Mesendoderm (in vitro differentiated cells): Measurements from ENCODE around the gene METTL21A. TPM values are rescaled to one million over a fixed set of nuclear protein-coding genes. Genes with fewer than 3 reads are reported as not detected.
A peak's percentile ranks its signal among the peaks of the same experiment; 100 is the strongest.

Source experiments
- DNase-seq: peaks from one replicate; pipeline ENCODE4 v3.0.0; 2013
- H2AK5ac ChIP-seq: 2 replicates; pipeline ENCODE4 v1.6.1; 2013; ENCODE audit warnings: low read length, inconsistent platforms
- H2BK120ac ChIP-seq: 2 replicates; pipeline ENCODE4 v1.6.1; 2013; ENCODE audit warnings: low read depth, mild to moderate bottlenecking, low read length, moderate library complexity, mixed read lengths
- H2BK15ac ChIP-seq: replicated peaks from 2 replicates; pipeline ENCODE4 v1.6.1; 2013; ENCODE audit warnings: low read depth, mild to moderate bottlenecking, moderate library complexity
- H2BK5ac ChIP-seq: 2 replicates; pipeline ENCODE4 v1.6.1; 2013; ENCODE audit warnings: low read length, inconsistent platforms
- H3K18ac ChIP-seq: 2 replicates; pipeline ENCODE4 v1.6.1; 2013; ENCODE audit warnings: mild to moderate bottlenecking, low read length, mixed read lengths
- H3K23ac ChIP-seq: one replicate; pipeline ENCODE4 v1.6.1; 2013; ENCODE audit warnings: low read length
- H3K27ac ChIP-seq: 2 replicates; pipeline ENCODE4 v1.5.1; 2013; ENCODE audit warnings: low read depth, mild to moderate bottlenecking, inconsistent platforms, low read length, moderate library complexity
- H3K27me3 ChIP-seq: 2 replicates; pipeline ENCODE4 v1.6.1; 2013; ENCODE audit warnings: low read length, control low read depth, mild to moderate bottlenecking, inconsistent platforms; ENCODE audit not compliant: insufficient read depth, poor library complexity
- H3K36me3 ChIP-seq: 2 replicates; pipeline ENCODE4 v1.6.1; 2013; ENCODE audit warnings: low read length, inconsistent platforms; ENCODE audit not compliant: control insufficient read depth, insufficient read depth
- H3K4ac ChIP-seq: one replicate; pipeline ENCODE4 v1.6.1; 2013; ENCODE audit warnings: low read depth, mild to moderate bottlenecking, low read length, moderate library complexity
- H3K4me1 ChIP-seq: 2 replicates; pipeline ENCODE4 v1.6.1; 2013; ENCODE audit warnings: low read depth, low read length, inconsistent platforms; ENCODE audit not compliant: control insufficient read depth
- H3K4me2 ChIP-seq: 2 replicates; pipeline ENCODE4 v1.6.1; 2013; ENCODE audit warnings: low read length
- H3K4me3 ChIP-seq: 2 replicates; pipeline ENCODE4 v1.5.1; 2013; ENCODE audit warnings: mild to moderate bottlenecking, low read length
- H3K56ac ChIP-seq: one replicate; pipeline ENCODE4 v1.6.1; 2013; ENCODE audit warnings: low read length
- H3K79me1 ChIP-seq: 2 replicates; pipeline ENCODE4 v1.6.1; 2013; ENCODE audit warnings: low read length, inconsistent platforms
- H3K79me2 ChIP-seq: 2 replicates; pipeline ENCODE4 v1.6.1; 2013; ENCODE audit warnings: mild to moderate bottlenecking, low read length; ENCODE audit not compliant: control insufficient read depth, insufficient read depth
- H3K9ac ChIP-seq: 2 replicates; pipeline ENCODE4 v1.6.1; 2013; ENCODE audit warnings: low read length, inconsistent platforms
- H4K5ac ChIP-seq: one replicate; pipeline ENCODE4 v1.6.1; 2013; ENCODE audit warnings: low read length
- H4K8ac ChIP-seq: one replicate; pipeline ENCODE4 v1.6.1; 2013; ENCODE audit warnings: low read depth, mild to moderate bottlenecking, control low read depth, low read length, moderate library complexity
- WGBS: extraction: QIAGEN DNeasy Blood & Tissue Kit; methylation state at CpG from one replicate; pipeline ENCODE4 v1.1.7; 2013; ENCODE audit warnings: low lambda C conversion rate, missing lambda C conversion rate; ENCODE audit not compliant: insufficient coverage; ENCODE audit errors: extremely low coverage; 5-methylcytosine and 5-hydroxymethylcytosine counted together
- polyA plus RNA-seq, 2 experiments: library from polyadenylated mRNA; stranded (reverse); fragments of 200-250 nt; gene quantifications; one replicate each; pipeline ENCODE4 v1.2.3, GENCODE V29; 2013

Gene METTL21A
- polyA plus RNA-seq (2013, experiment 1 of 2), result 49.6 TPM
- 49.7 TPM for polyA plus RNA-seq (2013, experiment 2 of 2)

DNA sequence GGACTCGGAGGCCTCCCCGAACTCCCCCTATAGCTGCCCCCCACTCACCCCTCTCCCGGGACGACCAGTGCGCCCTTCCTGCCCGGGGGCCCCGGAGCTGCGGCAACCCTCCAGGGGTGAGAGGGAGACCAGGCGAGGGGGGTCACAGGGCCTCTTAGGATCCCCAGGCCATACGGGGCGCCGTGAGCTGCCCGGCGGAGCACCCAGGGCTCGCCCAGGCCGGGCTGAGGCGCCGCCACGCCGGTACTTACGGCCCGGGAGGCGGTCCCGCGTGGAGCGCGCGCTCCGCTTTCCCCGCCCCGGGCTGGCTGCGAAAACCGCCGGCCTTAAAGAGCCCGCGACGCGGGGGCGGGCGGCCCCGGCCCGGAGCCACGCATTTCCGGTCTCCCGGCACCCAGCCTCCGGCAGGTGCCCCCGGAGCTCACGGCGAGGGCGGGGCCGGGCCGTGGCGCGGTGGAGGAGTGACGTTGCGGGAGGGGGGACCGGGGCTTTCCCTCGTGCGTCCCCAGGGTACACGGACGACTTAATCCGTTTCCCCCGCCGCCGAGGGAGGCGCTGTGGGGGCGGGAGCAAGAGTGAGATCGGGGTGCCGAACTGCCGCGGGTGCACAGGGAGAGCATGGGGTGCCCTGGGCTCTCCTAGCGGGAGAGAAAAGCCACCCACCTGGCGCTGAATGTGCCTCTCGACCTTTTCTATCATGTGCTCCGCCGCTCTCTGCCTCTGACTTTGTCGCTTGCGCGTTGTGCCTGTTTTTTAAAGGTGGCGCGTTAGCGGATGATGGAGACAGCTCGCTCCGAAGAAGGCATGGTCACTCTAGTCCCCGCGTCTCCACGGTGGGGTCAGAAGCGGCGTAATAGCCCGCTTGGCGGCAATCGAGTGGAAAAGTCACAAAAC is at the start of gene METTL21A:
Gene METTL21A, minus strand, starts transcription at position 381 of the 894 bp plus-strand sequence. CDS start 1,019 bp downstream, outside the sequence.
- H3K4ac ChIP-seq, result peak within 1 kb of the TSS; percentile 92
- peak within 1 kb of the TSS; percentile 93 for H3K18ac ChIP-seq
- H3K9ac ChIP-seq, result peak within 1 kb of the TSS; percentile 88
- peak within 1 kb of the TSS; percentile 97 for H4K8ac ChIP-seq
- H4K5ac ChIP-seq, result no peak within 1 kb of the TSS
- no peaks in the 10 kb centered on the region for H3K79me2 ChIP-seq
- no CpG with 5 or more reads among the region's 92 CpGs for WGBS
- peak; percentile 82 for DNase-seq
- H3K56ac ChIP-seq, result peak within 1 kb of the TSS; percentile 93
- H2BK120ac ChIP-seq, result no peak within 1 kb of the TSS
- H2BK5ac ChIP-seq, result no peak within 1 kb of the TSS
- H3K27ac ChIP-seq, result peak within 1 kb of the TSS; percentile 98
- H3K4me2 ChIP-seq, result peak within 1 kb of the TSS; percentile 99
- no peaks in the 10 kb centered on the region for H3K4me1 ChIP-seq
- H2AK5ac ChIP-seq, result no peak within 1 kb of the TSS
- H3K79me1 ChIP-seq, result no peaks in the 10 kb centered on the region
- no peaks in the 10 kb centered on the region for H3K36me3 ChIP-seq
- no peaks in the 10 kb centered on the region for H3K27me3 ChIP-seq
- H3K23ac ChIP-seq, result no peak within 1 kb of the TSS
- peak within 1 kb of the TSS; percentile 83 for H3K4me3 ChIP-seq
- no peak within 1 kb of the TSS for H2BK15ac ChIP-seq

DNA sequence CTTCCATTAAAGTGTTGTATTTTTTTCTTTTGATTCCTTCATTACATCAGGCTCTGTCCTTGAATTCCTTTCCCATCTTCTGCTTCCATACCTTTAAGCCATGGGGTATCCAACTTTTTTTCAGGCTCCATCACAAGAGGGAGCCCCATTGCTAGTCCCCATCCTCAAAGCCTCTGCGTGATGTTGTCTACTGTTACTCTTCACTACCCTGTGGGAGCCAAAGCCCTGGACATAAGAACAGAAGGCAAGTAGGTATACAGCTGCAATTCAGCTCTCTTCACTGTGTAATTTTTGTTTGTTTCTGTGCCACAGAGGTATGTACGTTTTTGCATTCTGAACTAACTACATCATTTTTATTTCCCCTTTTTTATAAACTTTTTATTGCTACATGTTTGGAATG is 49.6 kb upstream of the METTL21A start:
- no peaks in the 10 kb centered on the region for H3K36me3 ChIP-seq
- H3K4me1 ChIP-seq, result no peaks in the 10 kb centered on the region
- no peak overlapping the region for H2BK15ac ChIP-seq
- no peak overlapping the region for H3K4me2 ChIP-seq
- H3K79me1 ChIP-seq, result no peaks in the 10 kb centered on the region
- no peak overlapping the region for H2AK5ac ChIP-seq
- no peak overlapping the region for H3K18ac ChIP-seq
- no peak overlapping the region for H2BK120ac ChIP-seq
- no peak overlapping the region for H3K9ac ChIP-seq
- H3K79me2 ChIP-seq, result no peaks in the 10 kb centered on the region
- no peak overlapping the region for H2BK5ac ChIP-seq
- H3K27me3 ChIP-seq, result no peaks in the 10 kb centered on the region
- no peak overlapping the region for H4K5ac ChIP-seq
- H3K23ac ChIP-seq, result no peak overlapping the region
- no peak overlapping the region for H4K8ac ChIP-seq
- peak; percentile 34 for DNase-seq
- WGBS, result no CpG with 5 or more reads among the region's 2 CpGs
- H3K4ac ChIP-seq, result no peak overlapping the region
- H3K56ac ChIP-seq, result no peak overlapping the region
- H3K27ac ChIP-seq, result no peak overlapping the region
- H3K4me3 ChIP-seq, result no peak overlapping the region

DNA sequence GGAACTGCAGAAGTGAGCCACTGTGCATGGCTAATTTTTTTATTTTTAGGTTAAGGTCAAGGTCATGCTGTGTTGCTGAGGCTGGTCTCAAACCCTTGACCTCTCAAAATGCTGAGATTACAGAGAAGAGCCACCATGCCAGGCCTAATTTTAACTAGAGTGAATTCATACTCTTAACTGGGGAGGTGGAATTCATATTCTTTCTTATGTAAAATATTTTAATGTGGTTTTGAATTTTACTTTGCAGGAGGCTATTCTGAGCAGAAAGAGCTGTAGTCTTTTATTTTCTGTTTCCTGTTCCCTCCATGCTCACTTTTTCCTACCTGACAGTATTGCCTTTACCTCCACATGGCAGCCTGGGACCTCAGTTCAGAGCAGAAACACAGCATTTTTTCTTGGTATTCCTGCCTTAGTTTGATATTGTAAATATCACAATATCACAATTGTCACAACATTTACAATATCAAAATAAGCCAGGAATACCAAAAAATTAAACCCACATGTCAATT is 49.1 kb upstream of the METTL21A start:
- no peaks in the 10 kb centered on the region for H3K27me3 ChIP-seq
- no peak overlapping the region for H3K23ac ChIP-seq
- DNase-seq, result no peak
- H3K27ac ChIP-seq, result no peak overlapping the region
- no peak overlapping the region for H3K18ac ChIP-seq
- H3K9ac ChIP-seq, result no peak overlapping the region
- no peak overlapping the region for H3K4ac ChIP-seq
- H3K4me1 ChIP-seq, result no peaks in the 10 kb centered on the region
- H2BK5ac ChIP-seq, result no peak overlapping the region
- no peak overlapping the region for H2BK15ac ChIP-seq
- no peak overlapping the region for H4K5ac ChIP-seq
- no peaks in the 10 kb centered on the region for H3K79me2 ChIP-seq
- no peak overlapping the region for H3K4me2 ChIP-seq
- no peaks in the 10 kb centered on the region for H3K36me3 ChIP-seq
- no peak overlapping the region for H2AK5ac ChIP-seq
- no peak overlapping the region for H3K56ac ChIP-seq
- H3K79me1 ChIP-seq, result no peaks in the 10 kb centered on the region
- H3K4me3 ChIP-seq, result no peak overlapping the region
- H4K8ac ChIP-seq, result no peak overlapping the region
- H2BK120ac ChIP-seq, result no peak overlapping the region

GRCh38 chr2:207673431-207673830 is 48.2 kb upstream of the METTL21A start:
- no peak overlapping the region for H3K18ac ChIP-seq
- H2BK120ac ChIP-seq, result no peak overlapping the region
- H4K8ac ChIP-seq, result no peak overlapping the region
- H3K36me3 ChIP-seq, result no peaks in the 10 kb centered on the region
- no peak overlapping the region for H3K23ac ChIP-seq
- H2BK5ac ChIP-seq, result no peak overlapping the region
- no peak overlapping the region for H2AK5ac ChIP-seq
- no peak overlapping the region for H3K9ac ChIP-seq
- H2BK15ac ChIP-seq, result no peak overlapping the region
- peak; percentile 27 for DNase-seq
- H4K5ac ChIP-seq, result no peak overlapping the region
- H3K79me1 ChIP-seq, result no peaks in the 10 kb centered on the region
- no peaks in the 10 kb centered on the region for H3K79me2 ChIP-seq
- no peak overlapping the region for H3K4me2 ChIP-seq
- no peak overlapping the region for H3K27ac ChIP-seq
- no peaks in the 10 kb centered on the region for H3K27me3 ChIP-seq
- H3K4me1 ChIP-seq, result no peaks in the 10 kb centered on the region
- H3K56ac ChIP-seq, result no peak overlapping the region
- H3K4ac ChIP-seq, result no peak overlapping the region
- H3K4me3 ChIP-seq, result no peak overlapping the region
- WGBS, result no CpG with 5 or more reads among the region's 2 CpGs

DNA sequence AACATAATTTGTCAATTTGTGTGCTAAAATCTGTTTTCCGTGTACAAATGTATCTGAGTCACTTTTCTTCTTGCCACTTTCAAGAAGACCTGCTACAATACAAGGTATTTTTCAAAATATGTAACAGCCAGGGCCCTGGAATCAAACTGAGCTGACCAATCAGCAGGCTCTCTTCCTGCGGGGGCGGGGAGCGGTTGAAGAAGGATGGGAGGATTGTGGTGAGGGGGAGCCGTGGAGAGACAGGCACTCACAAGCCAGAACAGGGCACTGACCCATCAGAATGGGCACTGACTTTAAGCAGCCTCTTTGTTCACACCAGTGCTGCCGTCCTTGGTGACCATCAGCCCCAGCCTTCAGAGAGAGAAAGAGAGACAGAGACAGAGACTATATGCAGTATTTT is 45.7 kb upstream of the METTL21A start:
- Histone ChIP-seq H3K56ac (no peak overlapping the region), H3K4ac (no peak overlapping the region), H3K18ac (no peak overlapping the region), H3K9ac (no peak overlapping the region), H3K36me3 (no peaks in the 10 kb centered on the region), H3K4me1 (no peaks in the 10 kb centered on the region), H3K27ac (no peak overlapping the region), H4K8ac (no peak overlapping the region), H3K23ac (no peak overlapping the region), H3K27me3 (no peaks in the 10 kb centered on the region), H3K4me2 (no peak overlapping the region), H3K4me3 (no peak overlapping the region), H2BK120ac (no peak overlapping the region), H2AK5ac (no peak overlapping the region), H2BK5ac (no peak overlapping the region), H4K5ac (no peak overlapping the region), H3K79me1 (no peaks in the 10 kb centered on the region), H2BK15ac (no peak overlapping the region), H3K79me2 (no peaks in the 10 kb centered on the region)
- DNase-seq, result peak; percentile 22
- no CpG with 5 or more reads among the region's 6 CpGs for WGBS
